ENCODE data around the gene ZNF324. TPM values are rescaled to one million over a fixed set of nuclear protein-coding genes. Genes with fewer than 3 reads are reported as not detected.

Gene ZNF324
- total RNA-seq, 2 experiments from 2014 or later, result 13.8 to 15.8 TPM

GRCh38 chr19:58510084-58510862, 43.4 kb downstream of the ZNF324 start:
- DNase-seq (no peak), ATAC-seq (no peak)
- no peak overlapping the region for H3K4me3 Mint-ChIP-seq
- peaks cover 20% of the 10 kb centered on the region for H3K4me1 Mint-ChIP-seq (ENCODE audit: low read depth)
- peak overlapping the region; percentile 20 for H3K27ac Mint-ChIP-seq
- CTCF ChIA-PET, result interaction anchor here (1.2 to 1.7 kb wide), 2 partner anchors 8 to 10 kb away, joined by 3 read pairs; partner anchors contain the start of gene ZBTB45
- H3K36me3 Mint-ChIP-seq (ENCODE audit: low read depth), result peaks cover 12% of the 10 kb centered on the region
- no peaks in the 10 kb centered on the region for H3K27me3 Mint-ChIP-seq (ENCODE audit: low read depth)
- peaks cover 13% of the 10 kb centered on the region for H3K9me3 Mint-ChIP-seq (ENCODE audit: insufficient read depth)
- POLR2A ChIA-PET, result interaction anchor here (1.6 kb wide), 1 partner anchor 35 kb away, joined by 4 read pairs; no protein-coding TSS in a partner anchor

DNA sequence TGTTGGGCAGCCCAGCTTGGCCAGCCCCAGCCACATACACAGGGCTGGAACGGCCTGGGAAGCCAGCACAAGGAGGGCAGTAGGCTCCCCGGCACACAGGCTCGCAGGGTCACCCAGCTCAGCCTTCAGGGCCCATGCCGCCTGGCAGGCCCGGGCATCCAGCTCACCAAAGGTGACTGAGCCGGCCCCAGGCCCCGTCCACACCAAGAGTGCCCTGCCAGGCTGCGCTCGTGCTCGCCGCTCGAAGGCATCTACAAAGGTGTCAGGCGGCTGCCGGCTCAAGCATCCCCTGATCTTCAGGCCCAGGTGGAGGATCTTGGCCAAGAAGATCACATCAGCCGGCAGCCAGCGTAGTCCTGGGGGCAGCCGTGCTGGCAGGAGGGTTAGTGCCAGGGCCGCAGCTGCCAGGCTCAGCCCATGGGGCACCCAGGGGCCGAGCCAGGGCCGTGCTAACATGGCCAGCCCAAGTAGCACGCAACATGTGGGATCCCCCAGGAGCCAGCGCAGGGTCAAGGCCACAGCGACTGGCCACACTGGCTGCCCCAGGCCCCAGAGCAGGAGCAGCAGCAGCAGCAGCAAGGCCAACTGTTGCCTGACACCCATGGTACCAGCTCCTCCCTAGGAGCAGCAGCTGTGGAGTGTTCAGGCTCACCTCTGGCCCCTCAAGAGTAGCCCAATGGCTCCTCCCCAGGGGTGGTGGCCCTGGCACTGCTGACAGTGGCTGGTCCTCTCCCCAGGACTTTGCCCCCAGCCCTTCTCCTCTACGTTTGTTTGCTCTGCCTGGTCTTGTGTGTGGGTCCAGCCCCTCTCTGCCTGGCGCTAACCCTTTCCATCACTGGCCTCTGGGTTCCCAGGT, 44.7 kb downstream of the ZNF324 start, which contains the start of gene SLC27A5:
SLC27A5 (minus strand) TSS at position 640 of the 856 bp plus-strand sequence; CDS start at position 603, 37 bp downstream.
- Mint-ChIP-seq H3K27me3 (ENCODE audit: low read depth) (no peaks in the 10 kb centered on the region), H3K9me3 (ENCODE audit: insufficient read depth) (peaks cover 9% of the 10 kb centered on the region), H3K4me1 (ENCODE audit: low read depth) (peaks cover 30% of the 10 kb centered on the region), H3K27ac (peak within 1 kb of the TSS; percentile 48), H3K4me3 (no peak within 1 kb of the TSS), H3K36me3 (ENCODE audit: low read depth) (peaks cover 22% of the 10 kb centered on the region)
- no peak for DNase-seq
- CTCF ChIA-PET, result interaction anchor here (1.2 to 1.7 kb wide), 2 partner anchors 8 to 12 kb away, joined by 3 to 4 read pairs; partner anchors contain the start of gene ZBTB45
- no peak for ATAC-seq
- POLR2A ChIA-PET, result interaction anchor here (0.6 to 1.6 kb wide), 2 partner anchors 34 to 35 kb away, joined by 3 to 4 read pairs; no protein-coding TSS in a partner anchor

DNA sequence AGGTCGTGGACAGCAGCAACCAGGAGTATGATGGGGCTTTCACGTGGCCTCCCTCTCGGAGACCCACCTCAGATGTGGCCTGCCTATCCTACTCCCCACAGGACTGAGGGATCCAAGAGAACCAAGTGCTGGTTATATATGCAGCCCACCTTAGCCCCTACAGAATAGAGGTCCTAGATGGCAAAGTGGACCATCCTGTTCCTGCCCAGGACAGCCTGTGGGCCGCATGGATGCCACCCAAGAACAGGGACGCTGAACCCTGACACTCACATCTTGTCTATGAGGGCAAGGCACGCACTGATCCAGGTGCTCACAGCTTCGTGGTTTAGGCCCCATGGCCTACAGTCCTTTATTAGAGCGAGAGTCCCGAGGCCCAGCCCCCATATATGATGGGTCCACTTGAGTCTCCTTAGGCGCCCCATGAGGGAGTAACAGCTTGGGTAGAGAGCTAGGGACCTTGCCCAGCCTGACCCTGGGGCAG, 46.4 kb downstream of the ZNF324 start:
- ATAC-seq (no peak), DNase-seq (no peak)
- no peaks in the 10 kb centered on the region for H3K27me3 Mint-ChIP-seq (ENCODE audit: low read depth)
- H3K4me3 Mint-ChIP-seq, result peak overlapping the region; percentile 78
- peaks cover 39% of the 10 kb centered on the region for H3K4me1 Mint-ChIP-seq (ENCODE audit: low read depth)
- peak overlapping the region; percentile 88 for H3K27ac Mint-ChIP-seq
- H3K36me3 Mint-ChIP-seq (ENCODE audit: low read depth), result peaks cover 21% of the 10 kb centered on the region
- H3K9me3 Mint-ChIP-seq (ENCODE audit: insufficient read depth), result no peaks in the 10 kb centered on the region
- ChIA-PET POLR2A (interaction anchor here (0.6 to 2.4 kb wide), 6 partner anchors 8 to 54 kb away, joined by 3 to 11 read pairs (median 4); partner anchors contain the start of gene CHMP2A), CTCF (interaction anchor here (1.0 to 2.1 kb wide), 17 partner anchors 10 to 331 kb away, joined by 3 to 46 read pairs (median 5); partner anchors contain the start of genes CHMP2A, TRIM28 and ZNF446)

DNA sequence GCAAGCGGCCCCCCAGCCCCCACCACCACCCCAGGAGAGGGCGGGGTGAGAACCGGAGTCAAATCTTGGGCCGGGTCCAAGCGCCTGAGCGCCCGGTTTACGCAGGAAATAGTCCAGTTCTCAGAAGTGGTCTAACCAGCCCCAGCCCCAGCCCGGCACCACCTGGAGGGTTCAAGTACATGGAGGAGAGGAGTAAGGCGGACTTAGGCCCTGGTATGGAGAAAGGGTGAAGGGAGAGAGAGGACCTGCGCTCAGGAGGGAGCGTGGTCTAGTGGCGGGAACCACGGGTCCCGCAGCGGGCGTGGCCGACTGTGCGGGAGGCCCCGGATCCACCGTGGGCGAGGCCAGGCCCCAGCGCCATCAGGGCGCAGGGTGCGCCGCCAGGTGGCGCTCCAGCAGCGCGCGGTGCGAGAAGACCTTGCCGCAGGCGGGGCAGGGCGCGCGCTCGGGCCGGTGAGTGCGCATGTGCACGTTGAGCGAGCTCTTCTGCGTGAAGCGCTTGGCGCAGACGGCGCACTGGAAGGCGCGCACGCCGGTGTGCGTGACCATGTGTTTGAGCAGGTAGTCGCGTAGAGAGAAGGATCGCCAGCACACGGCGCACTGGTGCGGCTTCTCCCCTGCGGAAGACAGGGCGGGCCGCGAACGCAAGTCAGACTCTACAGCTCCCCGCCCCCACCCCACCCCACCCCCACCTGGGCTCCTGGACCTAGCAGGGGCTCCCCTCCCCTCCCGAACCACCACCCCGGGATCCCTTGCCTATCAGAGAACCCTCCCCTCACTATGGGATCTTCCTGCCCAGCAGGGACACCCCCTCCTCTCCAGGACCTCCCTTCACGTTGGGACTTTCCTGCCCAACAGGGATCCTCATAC, 47.0 kb downstream of the ZNF324 start:
- Mint-ChIP-seq H3K9me3 (ENCODE audit: insufficient read depth) (no peaks in the 10 kb centered on the region), H3K27me3 (ENCODE audit: low read depth) (no peaks in the 10 kb centered on the region), H3K27ac (peak overlapping the region; percentile 88), H3K4me1 (ENCODE audit: low read depth) (peaks cover 45% of the 10 kb centered on the region), H3K36me3 (ENCODE audit: low read depth) (peaks cover 24% of the 10 kb centered on the region), H3K4me3 (peak overlapping the region; percentile 78)
- peak; percentile 96 for ATAC-seq
- CTCF ChIA-PET, result interaction anchor here (0.6 to 2.1 kb wide), 28 partner anchors 11 to 332 kb away, joined by 3 to 46 read pairs (median 4); partner anchors contain the start of genes CHMP2A, TRIM28, ZNF446 and ZNF497
- DNase-seq, result peak; percentile 97
- POLR2A ChIA-PET, result interaction anchor here (0.6 to 2.4 kb wide), 7 partner anchors 9 to 53 kb away, joined by 3 to 11 read pairs (median 3); partner anchors contain the start of gene CHMP2A

DNA sequence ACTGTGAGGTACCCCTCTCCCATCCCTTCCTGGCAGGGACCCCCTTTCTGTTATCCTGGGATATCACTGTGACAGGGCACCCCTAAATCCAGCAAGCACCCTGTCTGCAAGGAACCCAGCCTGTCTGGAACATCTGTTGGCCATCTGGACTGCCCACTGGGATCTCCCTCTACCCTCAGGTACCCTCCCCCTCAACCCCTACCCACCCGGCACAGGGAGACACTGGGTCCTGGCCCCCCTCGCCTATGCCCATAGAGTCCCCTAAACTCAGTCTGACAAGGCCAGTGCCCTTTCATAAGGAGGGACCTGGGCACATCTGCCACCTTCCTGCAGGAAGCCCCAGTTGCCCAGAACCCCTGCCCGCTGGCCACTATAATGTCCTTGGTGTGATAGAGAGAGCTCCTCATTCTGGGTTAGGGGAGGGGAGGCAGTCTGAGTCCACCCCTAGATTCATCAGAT, 47.7 kb downstream of the ZNF324 start:
- Mint-ChIP-seq H3K36me3 (ENCODE audit: low read depth) (peaks cover 27% of the 10 kb centered on the region), H3K4me1 (ENCODE audit: low read depth) (peaks cover 47% of the 10 kb centered on the region), H3K9me3 (ENCODE audit: insufficient read depth) (no peaks in the 10 kb centered on the region), H3K27ac (peak overlapping the region; percentile 88), H3K4me3 (peak overlapping the region; percentile 78), H3K27me3 (ENCODE audit: low read depth) (no peaks in the 10 kb centered on the region)
- ATAC-seq (no peak), DNase-seq (no peak)
- ChIA-PET CTCF (interaction anchor here (0.6 to 2.1 kb wide), 28 partner anchors 11 to 332 kb away, joined by 3 to 46 read pairs (median 4); partner anchors contain the start of genes CHMP2A, TRIM28, ZNF446 and ZNF497), POLR2A (interaction anchor here (0.6 to 2.4 kb wide), 6 partner anchors 9 to 43 kb away, joined by 3 to 11 read pairs (median 4); partner anchors contain the start of gene CHMP2A)

DNA sequence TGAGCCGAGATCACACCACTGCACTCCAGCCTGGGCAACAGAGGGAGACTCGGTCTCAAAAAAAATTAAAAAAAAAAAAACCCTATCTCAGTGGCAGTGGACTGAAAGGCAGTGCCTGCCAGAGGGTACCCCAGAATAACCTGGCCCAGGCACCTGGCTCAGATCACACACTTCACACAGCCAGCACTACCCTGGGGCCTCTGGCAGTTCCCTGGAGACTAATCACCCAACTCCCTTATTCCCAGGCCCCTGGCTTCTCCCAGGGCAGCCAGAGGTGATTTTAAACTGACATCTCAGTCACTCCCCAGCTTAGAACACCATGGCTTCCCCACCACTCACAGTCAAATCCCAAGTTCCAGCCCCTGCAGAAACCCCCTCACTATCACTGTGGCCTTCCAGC, 48.4 kb downstream of the ZNF324 start:
- CTCF ChIA-PET, result no interaction called here
- Mint-ChIP-seq H3K4me3 (peak overlapping the region; percentile 78), H3K36me3 (ENCODE audit: low read depth) (peaks cover 27% of the 10 kb centered on the region), H3K27me3 (ENCODE audit: low read depth) (no peaks in the 10 kb centered on the region), H3K27ac (peak overlapping the region; percentile 67), H3K4me1 (ENCODE audit: low read depth) (peaks cover 52% of the 10 kb centered on the region), H3K9me3 (ENCODE audit: insufficient read depth) (no peaks in the 10 kb centered on the region)
- POLR2A ChIA-PET, result no interaction called here
- DNase-seq (no peak), ATAC-seq (no peak)

GRCh38 chr19:58516246-58516836, 49.5 kb downstream of the ZNF324 start:
- ChIA-PET POLR2A (no interaction called here), CTCF (interaction anchor here (5.6 kb wide), 1 partner anchor 64 kb away, joined by 94 read pairs; no protein-coding TSS in a partner anchor)
- no peaks in the 10 kb centered on the region for H3K9me3 Mint-ChIP-seq (ENCODE audit: insufficient read depth)
- H3K27me3 Mint-ChIP-seq (ENCODE audit: low read depth), result no peaks in the 10 kb centered on the region
- DNase-seq, result no peak
- H3K4me3 Mint-ChIP-seq, result peak overlapping the region; percentile 48
- peak overlapping the region; percentile 67 for H3K27ac Mint-ChIP-seq
- ATAC-seq, result no peak
- peaks cover 56% of the 10 kb centered on the region for H3K4me1 Mint-ChIP-seq (ENCODE audit: low read depth)
- H3K36me3 Mint-ChIP-seq (ENCODE audit: low read depth), result peaks cover 27% of the 10 kb centered on the region

DNA sequence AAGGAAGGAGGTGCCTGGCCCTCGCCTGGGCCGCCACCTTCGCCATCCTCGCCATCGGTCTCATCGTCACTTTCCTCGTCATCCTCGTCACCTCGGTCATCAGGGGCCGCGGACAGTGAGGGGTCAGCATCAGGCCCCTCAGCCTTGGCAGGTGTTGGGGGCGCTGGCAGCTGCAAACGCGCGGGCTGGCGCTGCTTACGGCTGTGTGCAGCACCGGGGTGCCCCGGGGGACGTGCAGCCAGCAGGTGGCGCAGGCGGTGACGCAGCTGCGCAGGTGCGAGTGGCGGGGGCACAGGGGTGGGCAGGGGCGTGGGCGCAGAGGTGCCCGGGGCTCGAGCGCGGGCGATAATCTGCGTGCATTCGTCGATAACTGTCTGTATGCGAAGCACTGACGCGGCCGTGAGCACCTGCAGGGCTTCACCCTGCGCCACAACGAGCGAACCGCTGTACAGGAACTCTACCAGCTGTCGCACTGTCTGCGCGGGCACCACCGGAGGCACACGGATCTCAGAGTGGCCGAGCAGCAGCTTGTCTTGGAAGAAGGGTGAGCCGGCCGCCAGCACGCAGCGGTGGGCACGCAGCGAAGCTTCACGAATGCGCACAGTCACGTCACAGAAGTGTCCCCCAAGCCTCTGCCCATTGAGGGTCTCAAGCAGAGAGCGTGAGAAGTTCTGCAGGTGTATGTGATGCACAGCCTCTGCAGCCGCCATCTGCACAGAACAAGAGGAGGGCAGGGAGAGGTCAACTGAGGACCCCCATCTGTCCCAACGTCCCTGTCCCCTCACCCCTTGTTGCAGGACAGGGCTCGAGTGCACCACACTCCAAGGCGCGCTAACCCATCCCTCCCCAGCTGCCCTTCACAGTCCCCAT, 50.3 kb downstream of the ZNF324 start:
- Mint-ChIP-seq H3K27me3 (ENCODE audit: low read depth) (no peaks in the 10 kb centered on the region), H3K36me3 (ENCODE audit: low read depth) (peaks cover 27% of the 10 kb centered on the region), H3K27ac (peak overlapping the region; percentile 34), H3K4me1 (ENCODE audit: low read depth) (peaks cover 57% of the 10 kb centered on the region), H3K9me3 (ENCODE audit: insufficient read depth) (no peaks in the 10 kb centered on the region), H3K4me3 (no peak overlapping the region)
- DNase-seq (no peak), ATAC-seq (no peak)
- CTCF ChIA-PET, result interaction anchor here (3.6 to 5.6 kb wide), 2 partner anchors 17 to 63 kb away, joined by 24 to 94 read pairs; no protein-coding TSS in a partner anchor
- POLR2A ChIA-PET, result interaction anchor here (3.9 kb wide), 1 partner anchor 37 kb away, joined by 31 read pairs; the partner anchor contains the start of gene CHMP2A

DNA sequence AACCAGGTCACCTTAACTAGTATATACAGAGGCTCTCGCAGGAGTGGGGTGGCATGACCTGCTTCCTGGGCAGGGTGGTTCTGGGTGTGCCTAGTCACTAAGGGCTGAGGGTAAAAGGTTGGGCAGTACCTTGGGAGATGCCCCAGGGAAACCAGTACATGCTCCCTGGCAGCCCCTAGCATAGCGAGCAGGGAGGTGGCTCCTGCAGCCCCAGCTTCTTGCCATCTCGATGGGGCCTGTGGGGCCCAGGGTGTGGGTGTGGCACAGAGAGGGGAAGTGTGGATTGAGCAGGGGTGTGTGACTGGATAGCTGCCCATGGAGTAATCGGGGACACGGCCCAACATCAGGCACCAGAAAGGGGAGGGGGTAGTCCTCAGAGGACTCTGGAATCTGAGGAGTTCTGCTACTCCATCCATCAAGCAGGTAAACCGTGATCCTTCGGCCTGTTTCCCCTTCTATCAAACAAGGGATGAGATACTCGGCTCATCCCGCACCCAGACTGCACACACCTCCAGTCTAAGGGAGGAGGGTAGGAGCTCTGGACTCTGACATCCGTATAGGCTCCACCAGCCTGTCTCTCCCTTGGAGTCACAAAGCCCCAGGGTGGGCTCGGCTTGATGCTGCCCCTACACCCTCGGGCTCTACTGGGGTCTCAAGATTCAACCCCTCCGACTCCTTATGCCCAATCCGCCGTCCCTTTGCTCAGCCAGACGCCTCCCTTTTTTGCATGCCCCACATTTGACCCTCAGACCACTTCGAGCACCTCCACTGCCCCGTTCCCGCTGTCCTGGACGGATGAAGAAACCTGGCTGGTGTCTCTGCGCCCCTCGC, 51.6 kb downstream of the ZNF324 start:
- DNase-seq (no peak), ATAC-seq (no peak)
- Mint-ChIP-seq H3K4me1 (ENCODE audit: low read depth) (peaks cover 51% of the 10 kb centered on the region), H3K9me3 (ENCODE audit: insufficient read depth) (no peaks in the 10 kb centered on the region), H3K27me3 (ENCODE audit: low read depth) (no peaks in the 10 kb centered on the region), H3K4me3 (peak overlapping the region; percentile 96), H3K27ac (peak overlapping the region; percentile 97), H3K36me3 (ENCODE audit: low read depth) (peaks cover 27% of the 10 kb centered on the region)
- POLR2A ChIA-PET, result interaction anchor here (0.9 to 3.9 kb wide), 8 partner anchors 10 to 62 kb away, joined by 3 to 31 read pairs (median 16); partner anchors contain the start of genes CHMP2A and TRIM28
- CTCF ChIA-PET, result interaction anchor here (0.7 to 5.6 kb wide), 19 partner anchors 9 to 210 kb away, joined by 3 to 94 read pairs (median 9); partner anchors contain the start of genes CHMP2A, TRIM28, UBE2M and ZNF446

All from activated CD8-positive, alpha-beta T cell treated with anti-CD3 and anti-CD28 coated beads, Interleukin-2, amount 10 ng/mL, durations not matched to agents 7 days and 5 days (primary cell).